Airway epithelial cell (primary cell): ENCODE results near the gene KRT73. TPM values are rescaled to one million over a fixed set of nuclear protein-coding genes. Genes with fewer than 3 reads are reported as not detected.

ENCODE experiments used
- total RNA-seq: library from RNA; depleted of rRNA; stranded (reverse); fragments of >200 nt; gene quantifications from 2 replicates; pipeline ENCODE4 v1.2.3, GENCODE V29; 2015

The KRT73 gene
- total RNA-seq: not detected in 2 replicates

DNA sequence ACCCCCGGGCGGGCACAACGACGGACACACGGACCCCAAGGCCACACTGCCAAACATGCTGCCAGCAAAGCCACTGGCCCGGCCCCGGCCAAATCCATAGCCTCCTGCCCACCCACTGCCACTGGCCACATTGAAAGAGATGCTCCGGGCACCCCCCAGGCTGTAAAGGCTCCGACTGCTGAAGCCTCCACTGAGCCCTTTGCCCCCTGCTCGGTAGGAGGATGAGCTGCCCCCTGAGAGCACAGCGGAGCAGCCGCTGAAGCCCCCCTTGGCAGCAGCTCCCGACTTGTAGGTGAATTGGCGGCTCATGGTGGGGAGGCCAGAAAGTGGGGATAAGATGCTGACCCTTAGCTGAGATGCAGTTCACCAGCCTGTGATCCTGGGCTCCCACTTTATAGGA, at the start of gene KRT73:
Gene KRT73 (minus strand): TSS at position 344 of the 400 bp plus-strand sequence. CDS start 35 bp downstream, at position 309.

DNA sequence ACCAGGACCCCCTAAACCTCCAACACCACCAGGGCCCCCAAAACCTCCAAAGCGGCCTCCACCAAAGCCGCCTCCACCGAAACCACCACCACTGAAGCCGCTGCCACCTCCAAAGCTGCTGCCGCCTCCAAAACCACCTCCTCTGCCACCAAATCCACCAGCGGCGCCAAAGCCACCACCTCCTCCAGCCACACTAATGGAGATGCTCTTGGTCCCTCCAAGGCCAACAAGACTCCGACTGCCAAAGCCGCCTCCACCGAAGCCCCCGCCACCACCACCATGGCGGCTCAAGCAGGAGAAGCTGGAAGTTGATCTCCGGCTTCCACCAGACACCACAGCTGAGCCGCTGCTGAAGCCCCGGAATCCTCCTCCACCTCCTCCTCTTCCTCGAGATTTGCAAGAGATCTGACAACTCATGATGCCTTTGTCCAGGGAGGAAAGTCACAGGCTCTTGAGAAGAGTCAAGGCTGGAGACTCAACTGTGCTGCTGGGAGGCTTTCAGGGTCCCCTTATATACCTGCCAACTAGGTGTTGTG, 33.4 kb upstream of the KRT73 start, which contains the start of gene KRT2:
Gene KRT2 (minus strand): TSS at position 486 of the 536 bp plus-strand sequence. CDS start 69 bp downstream, at position 417.

DNA sequence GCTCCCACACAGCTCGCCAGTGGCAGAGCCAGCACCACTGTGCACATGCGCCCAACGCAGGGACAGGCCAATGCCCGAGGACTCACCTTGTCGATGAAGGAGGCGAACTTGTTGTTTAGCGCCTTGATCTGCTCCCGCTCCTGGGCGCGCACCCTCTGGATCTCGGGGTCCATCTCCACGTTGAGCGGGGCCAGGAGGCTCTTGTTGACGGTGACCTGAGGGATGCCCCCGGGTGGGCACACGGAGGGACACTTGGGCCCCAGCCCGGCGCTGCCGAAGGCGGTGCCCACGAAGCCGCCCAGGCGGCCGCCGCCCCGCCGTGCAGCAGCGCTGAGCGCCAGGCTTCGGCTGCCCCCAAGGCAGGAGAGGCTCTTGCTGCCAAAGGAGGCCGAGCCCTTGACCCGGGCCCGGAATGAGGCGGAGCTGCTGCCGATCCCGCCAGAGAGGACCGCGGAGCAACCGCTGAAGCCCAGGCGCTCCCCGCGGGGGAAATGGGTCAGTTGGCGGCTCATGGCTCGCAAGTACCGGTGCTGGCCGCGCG, 17.3 kb downstream of the KRT73 start, which contains the start of gene KRT72:
Gene KRT72 (minus strand): TSS at position 523 of the 541 bp plus-strand sequence. CDS start 11 bp downstream, at position 512.

DNA sequence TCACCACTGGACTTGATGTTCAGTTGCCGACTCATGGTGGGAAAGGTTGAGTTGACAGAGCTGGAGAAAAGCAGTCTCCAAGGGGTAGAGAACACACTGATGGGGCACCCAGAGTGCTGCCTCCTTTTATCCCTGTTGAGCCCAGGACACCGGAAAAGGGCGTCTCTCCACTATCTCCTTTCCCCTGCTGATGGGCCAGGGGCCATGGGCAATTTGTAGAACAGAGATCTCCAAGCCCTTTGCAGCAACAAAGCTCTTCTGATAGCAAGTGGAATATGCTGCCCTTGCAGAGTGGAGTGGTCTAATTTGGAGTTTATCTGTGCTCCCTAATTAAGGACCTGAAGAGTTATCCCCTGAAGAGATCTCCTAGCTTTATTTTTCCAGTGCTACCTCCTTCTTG, 44.6 kb downstream of the KRT73 start, which contains the start of gene KRT74:
Gene KRT74 (minus strand): TSS at position 101 of the 400 bp plus-strand sequence. CDS start 66 bp downstream, at position 35.

Other genes with a start within 250 kb of the KRT73 start
- 0.07 TPM in 1 of 2 replicates, not detected in the other for gene KRT84, start 232.9 kb downstream of the KRT73 start, total RNA-seq
- gene KRT82, start 212.2 kb downstream of the KRT73 start, total RNA-seq: not detected in 2 replicates
- 2.1 and 2.6 TPM in 2 replicates for gene KRT75, start 184.2 kb downstream of the KRT73 start, total RNA-seq
- 1,596 and 1,655 TPM in 2 replicates for gene KRT6B, start 166.4 kb downstream of the KRT73 start, total RNA-seq
- 220 and 261 TPM in 2 replicates for gene KRT6C, start 144.8 kb downstream of the KRT73 start, total RNA-seq
- 9,998 and 10,940 TPM in 2 replicates for gene KRT6A, start 125.3 kb downstream of the KRT73 start, total RNA-seq
- 10,625 and 11,680 TPM in 2 replicates for gene KRT5, start 98.2 kb downstream of the KRT73 start, total RNA-seq
- gene KRT71, start 65.4 kb downstream of the KRT73 start, total RNA-seq: not detected in 2 replicates
- gene KRT74, start 44.7 kb downstream of the KRT73 start, total RNA-seq: 0.21 and 0.33 TPM in 2 replicates
- not detected in 2 replicates for gene KRT72, start 17.1 kb downstream of the KRT73 start, total RNA-seq
- gene KRT2, start 33.7 kb upstream of the KRT73 start, total RNA-seq: 0.28 TPM in 1 of 2 replicates, not detected in the other
- gene KRT1, start 61.8 kb upstream of the KRT73 start, total RNA-seq: 0.42 and 0.99 TPM in 2 replicates
- 0.09 and 0.21 TPM in 2 replicates for gene KRT77, start 85.0 kb upstream of the KRT73 start, total RNA-seq
- not detected in 2 replicates for gene KRT76, start 158.8 kb upstream of the KRT73 start, total RNA-seq
- not detected in 2 replicates for gene KRT3, start 177.6 kb upstream of the KRT73 start, total RNA-seq
- gene KRT4, start 195.6 kb upstream of the KRT73 start, total RNA-seq: 102 and 129 TPM in 2 replicates
- not detected in 2 replicates for gene KRT79, start 215.8 kb upstream of the KRT73 start, total RNA-seq
- 2.2 and 3.9 TPM in 2 replicates for gene KRT78, start 230.4 kb upstream of the KRT73 start, total RNA-seq